Measurements from ENCODE around the gene ZNF804A.
"Not testable (repeated sequence)": the region's sequence is repeated elsewhere in the genome, so short reads cannot be mapped to it uniquely, and the experiment has no call there.

ZNF804A gene

DNA sequence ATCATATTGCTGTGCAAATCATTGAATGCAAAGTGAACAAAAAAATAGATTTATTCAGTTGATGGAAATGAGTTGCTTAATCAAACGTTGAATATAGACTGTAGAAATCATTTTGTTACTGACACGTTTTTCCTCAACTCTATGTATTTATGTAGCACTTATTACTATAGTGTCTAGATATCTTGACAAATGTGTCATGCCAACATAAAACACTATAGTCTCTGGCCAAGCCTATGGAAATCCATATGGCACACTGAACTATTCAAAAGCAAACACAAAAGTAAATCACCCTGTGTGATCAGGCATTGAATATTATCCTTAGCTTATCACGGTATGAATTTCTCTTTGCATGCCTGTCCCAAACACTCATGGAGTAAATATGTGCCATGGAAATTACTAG is 131.3 kb downstream of the ZNF804A start:
- DNase-seq, result no peak

DNA sequence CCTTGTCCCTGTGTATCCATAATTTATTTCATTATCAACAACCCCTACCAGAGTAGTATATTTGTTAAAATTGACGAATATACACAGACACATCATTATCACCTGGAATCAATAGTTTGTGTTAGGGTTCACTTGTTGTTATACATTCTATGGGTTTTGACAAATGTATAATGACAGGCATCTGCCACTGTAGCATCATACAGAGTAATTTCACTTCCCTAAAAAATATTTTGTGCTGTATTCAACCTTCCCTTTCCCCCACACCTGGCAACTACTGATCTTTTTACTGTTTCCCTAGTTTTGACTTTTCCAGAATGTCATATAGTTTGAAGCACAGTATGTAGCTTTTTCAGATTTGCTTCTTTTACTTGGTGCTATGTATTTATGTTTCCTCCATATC is 132.0 kb downstream of the ZNF804A start:
- DNase-seq, result no peak

DNA sequence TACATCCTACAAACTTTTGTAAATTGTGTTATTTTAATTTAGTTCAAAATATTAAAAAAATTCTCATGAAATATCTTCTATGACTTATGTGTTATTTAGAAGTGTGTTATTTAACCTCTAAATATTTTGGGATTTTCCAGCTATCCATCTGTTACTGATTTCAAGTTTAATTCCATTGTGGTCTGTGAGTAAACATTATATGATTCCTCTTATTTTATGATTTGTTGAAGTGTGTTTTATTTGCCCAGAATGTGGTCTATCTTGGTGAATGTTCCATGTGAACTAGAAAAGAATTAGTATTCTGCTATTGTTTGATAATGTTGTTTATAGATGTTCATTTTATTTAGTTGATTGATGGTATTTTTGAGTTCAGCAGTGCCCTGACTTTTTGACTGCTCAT is 136.0 kb downstream of the ZNF804A start:
- DNase-seq, result no peak

DNA sequence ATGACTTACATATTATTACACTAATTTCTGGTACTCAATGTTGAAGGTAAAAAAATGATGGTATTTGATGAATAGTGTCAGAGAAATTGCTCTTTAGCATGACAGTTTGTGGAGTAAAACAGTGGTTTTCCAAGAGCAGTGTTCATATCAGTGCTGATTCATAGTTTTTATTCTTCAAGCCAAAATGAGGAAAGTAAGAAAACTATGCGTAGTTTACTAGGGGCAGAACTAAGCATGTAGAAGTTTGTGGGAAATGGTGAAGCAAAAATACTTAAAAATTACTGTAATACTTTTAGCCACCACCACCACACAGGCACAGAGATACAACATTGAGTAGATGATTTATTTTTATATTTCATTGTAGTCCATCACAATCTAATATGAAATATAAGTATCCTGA is 137.3 kb downstream of the ZNF804A start:
- no peak for DNase-seq

DNA sequence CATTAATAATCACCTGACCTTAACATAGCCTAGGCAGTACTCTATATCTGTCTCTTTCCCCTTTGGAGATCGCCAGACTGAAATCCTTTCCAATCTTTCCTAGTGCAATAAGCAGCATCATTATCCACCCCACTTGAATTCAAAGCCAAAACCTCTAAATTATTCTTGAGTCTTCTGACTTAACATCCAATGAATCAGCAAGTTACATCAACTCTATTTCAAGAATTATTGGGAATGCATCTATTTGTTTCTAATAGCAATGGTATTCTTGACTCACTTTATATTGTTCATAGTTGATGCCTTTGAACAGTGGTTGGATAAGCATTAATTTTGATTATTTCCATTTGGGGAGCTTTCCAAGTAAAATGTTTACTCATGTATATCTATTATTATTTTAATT is 144.8 kb downstream of the ZNF804A start:
- no peak for DNase-seq

DNA sequence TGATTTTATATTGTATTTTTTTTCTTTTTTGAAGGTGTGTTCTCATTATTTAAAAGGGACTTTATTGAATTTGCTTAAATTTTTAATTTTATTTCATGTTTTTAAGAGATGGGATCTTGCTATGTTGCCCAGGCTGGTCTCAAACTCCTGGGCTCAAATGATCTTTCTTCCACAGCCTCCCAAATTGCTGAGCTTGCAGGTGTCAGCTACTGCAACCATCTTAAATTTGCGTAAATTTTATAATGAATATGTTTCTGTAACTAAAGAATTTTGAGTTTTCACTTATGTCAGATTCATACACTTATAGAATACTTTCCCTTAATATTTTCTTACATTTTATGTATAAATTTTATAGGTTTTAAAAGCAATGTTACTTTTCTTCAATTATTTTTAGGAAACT is 157.8 kb downstream of the ZNF804A start:
- no peak for DNase-seq

DNA sequence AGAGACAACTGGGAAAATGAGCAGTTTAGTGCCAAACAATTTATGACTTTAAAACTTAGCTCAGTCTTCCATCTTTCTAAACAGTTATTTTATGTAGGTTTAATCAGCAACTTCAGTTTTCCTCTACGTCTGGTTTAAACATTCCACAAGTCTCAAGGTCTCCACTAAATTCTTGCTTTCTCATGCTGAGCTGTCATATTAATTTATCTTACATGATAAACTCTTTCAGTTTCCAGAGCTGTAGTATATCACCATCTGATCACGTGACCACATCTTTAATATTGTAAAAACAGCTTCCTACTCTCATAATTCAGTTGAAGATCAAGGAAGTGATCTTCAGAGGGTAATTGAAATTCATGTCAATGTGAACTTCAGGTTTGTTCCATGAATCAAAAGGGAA is 158.6 kb downstream of the ZNF804A start:
- DNase-seq, result no peak

DNA sequence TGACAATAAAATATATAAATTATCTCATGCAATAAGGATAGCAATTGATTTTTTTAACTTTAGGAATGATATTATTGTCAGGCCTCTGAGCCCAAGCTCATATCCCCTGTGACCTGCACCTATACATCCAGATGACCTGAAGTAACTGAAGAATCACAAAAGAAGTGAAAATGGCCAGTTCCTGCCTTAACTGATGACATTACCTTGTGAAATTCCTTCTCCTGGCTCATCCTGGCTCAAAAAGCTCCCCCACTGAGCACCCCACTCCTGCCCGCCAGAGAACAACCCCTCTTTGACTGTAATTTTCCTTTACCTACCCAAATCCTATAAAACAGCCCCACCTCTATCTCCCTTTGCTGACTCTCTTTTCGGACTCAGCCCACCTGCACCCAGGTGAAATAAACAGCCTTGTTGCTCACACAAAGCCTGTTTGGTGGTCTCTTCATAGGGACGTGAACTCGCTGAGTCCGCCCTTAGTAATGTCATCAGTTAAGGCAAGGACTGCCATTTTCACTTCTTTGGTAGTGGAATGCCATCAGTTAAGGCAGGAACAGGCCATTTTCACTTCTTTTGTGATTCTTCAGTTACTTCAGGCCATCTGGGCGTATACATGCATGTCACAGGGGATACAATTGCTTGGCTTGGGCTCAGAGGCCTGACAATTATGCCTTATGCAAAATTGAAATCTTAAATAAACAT is 161.4 kb downstream of the ZNF804A start:
- not testable (repeated sequence) for DNase-seq

DNA sequence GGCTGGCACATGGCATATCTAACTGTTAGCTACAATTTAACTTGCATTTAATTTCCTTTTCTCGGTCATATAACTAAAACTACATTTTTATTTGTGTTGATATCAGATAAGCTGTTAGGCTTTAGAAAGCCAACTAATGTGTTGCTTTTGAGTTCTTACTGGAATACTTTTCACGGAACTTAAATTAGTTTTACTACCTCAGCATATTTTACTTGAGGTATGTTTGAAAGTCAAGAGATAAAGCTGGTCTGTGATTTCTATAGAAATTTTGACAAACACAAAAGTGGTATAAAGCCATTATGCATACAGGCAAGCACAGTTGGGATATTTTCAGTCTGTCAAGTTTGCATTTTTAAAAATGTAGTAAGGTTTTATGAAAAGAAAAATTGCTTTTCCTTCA is 162.6 kb downstream of the ZNF804A start:
- no peak for DNase-seq

DNA sequence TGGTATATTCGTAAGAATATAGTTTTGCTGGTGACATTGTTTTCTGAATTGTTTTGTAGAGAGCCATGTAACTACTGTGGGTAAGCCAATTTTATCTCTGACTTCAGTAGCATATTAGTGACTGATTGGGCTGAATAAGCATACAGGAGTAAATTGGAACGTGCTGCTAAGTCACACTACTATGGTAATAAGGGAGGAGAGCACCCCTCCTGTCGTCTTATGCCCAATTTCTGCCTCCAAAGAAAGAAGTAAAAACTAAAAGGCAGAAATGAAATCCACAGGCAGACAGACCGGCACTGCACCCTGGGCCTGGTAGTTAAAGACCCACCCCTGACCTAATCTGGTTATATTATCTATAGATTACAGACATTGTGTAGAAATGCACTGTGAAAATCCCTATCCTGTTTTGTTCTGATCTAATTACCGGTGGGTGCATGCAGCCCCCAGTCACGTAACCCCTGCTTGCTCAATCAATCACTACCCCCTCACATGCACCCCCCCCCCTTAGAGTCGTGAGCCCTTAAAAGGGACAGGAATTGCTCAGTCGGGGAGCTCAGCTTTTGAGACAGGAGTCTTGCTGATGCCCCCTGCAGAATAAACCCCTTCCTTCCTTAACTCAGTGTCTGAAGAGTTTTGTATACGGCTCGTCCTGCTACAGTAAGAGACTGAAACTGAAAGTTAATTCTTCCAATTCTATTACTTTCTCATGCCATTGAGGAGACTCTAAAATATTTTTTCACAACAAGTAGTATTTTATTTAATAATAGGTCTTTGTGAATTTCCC is 167.0 kb downstream of the ZNF804A start:
- DNase-seq, result no peak

DNA sequence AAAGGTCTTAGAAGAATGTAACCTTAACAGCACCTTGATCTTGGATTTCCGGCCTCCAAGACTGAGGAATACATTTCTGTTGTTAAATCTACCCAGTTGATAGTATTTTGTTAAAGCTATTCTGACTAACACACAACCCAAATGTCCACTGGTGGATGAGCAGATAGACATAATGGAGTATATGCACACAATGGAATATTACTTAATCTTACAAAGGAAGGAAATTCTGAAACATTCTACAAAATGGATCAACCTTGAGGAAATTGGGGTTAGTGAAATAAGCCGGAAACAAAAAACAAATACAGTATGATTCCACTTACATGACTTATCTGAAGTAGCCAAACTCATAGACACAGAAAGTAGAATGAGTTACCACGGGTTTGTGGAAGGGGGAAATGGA is 168.7 kb downstream of the ZNF804A start:
- DNase-seq, result no peak

DNA sequence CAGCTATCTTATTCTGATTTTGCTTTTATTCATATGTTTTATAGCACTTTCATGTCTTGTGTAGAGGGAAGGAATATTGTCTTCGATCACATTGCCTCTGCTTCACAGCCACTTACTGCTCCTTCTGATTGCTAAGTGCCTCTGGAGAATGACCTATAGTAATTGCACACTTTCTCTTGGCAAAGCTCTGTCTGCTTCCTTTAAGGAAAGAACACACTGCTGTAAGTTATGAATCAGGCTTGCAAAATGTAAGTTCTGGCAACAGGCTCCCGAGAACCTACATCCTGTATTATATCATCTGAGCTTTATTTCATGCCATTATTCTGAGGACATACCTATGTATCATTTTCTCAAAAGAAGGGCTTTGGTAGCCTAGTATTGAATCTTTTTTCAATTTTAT is 170.7 kb downstream of the ZNF804A start:
- no peak for DNase-seq

DNA sequence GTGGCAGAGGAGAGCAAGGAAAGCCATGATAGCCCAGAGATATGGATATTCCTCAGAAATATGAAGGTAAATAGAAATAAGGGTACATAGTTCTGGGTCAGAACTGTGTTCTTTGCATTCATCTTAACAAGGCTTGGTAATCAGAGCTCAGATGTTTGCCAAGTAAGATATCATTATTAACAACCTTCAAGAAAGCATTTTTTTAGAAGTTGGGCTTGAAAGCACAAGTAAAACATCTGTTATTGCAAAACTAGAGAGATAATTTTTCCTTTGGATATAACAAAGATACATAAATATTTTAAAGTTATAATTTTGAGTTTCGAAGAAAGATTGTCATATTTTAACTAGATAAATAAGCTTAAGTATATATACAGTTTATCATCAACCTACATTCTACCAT is 171.4 kb downstream of the ZNF804A start:
- DNase-seq, result no peak

DNA sequence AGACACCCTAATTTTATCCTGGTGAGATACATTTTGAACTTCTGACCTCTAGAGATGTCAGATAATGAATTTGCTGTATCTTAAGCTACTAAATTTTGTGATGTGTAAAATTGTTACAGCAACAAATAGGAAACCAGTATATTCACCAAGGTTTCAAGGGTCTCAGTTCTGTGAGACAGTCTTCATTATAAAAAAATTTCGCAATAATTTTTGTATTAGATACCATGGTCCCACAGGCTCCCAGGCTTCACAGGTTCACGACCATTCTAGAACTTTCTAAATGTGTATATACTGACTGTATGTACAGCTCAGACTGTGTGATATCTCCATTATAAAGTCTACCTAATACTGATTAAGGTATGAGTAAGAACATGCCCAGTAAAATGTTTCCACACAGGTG is 181.4 kb downstream of the ZNF804A start:
- no peak for DNase-seq

DNA sequence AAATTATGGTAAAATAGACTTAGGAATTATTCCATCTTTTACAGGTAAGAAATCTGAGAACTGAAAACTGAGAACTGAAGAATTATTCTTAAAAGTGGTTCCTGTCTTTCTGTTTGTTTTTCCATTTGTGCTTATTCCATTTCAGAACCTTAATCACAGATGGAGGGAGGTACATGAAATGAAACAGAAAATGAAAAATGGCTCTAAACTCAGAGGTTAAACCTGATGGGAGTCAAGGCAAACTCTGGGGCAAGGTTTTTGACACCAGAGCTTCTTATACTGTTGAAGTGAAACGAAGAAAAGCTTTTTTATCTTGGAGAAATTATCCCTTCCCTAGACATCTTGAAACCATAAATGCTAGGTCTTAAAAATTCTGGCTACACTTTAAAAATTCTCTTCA is 182.1 kb downstream of the ZNF804A start:
- DNase-seq, result no peak

DNA sequence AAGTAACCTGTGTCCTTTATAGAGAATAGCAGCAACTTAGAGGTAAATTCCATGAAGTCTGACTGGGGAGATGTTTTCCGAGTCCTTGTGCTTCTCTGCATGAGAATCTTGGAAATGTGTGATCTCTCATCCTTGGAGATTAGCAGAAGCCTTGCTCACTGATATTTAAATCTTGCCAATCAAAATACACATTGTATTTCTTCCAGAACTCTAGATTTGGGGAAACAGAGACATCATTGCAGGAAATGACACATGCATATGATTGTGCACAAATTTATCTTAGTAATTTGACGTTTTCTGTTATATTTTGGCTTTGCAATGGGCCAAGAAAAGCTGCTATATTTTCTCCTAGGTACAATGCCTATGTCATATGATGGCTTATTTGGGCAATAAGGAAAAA is 182.6 kb downstream of the ZNF804A start:
- no peak for DNase-seq

DNA sequence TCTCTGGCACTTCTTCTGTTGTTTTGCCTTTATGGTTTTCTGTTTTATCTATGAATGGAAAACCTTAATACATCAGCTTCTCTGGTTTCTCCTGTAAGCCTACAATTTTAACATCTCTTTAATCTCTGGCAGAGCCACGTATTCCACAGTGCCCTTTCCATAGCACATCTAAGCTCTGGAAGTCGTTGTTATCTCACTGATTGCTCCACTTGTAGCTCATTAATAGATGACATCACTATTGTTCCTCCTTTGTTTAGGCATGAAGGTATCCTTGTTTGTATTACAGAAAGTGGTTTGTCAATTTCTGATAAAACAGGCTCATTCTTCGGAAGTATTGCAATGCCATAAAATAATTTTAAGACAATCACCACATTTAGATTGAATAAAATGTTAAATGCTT is 185.2 kb downstream of the ZNF804A start:
- DNase-seq, result no peak

DNA sequence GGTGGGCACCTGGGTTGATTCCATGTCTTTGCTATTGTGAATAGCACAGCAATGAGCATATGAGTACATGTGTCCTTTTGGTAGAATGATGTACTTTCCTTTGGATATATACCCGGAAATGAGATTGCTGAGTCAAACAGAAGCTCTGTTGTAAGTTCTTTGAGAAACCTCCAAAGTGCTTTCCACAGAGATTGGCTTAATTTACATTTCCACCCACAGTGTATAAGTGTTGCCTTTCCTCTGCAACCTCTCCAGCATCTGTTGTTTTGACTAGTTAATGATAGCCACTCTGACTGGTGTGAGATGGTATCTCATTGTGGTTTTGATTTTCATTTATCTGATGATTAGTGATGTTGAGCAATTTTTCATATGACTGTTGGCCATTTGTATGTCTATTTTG is 194.8 kb downstream of the ZNF804A start:
- no peak for DNase-seq

DNA sequence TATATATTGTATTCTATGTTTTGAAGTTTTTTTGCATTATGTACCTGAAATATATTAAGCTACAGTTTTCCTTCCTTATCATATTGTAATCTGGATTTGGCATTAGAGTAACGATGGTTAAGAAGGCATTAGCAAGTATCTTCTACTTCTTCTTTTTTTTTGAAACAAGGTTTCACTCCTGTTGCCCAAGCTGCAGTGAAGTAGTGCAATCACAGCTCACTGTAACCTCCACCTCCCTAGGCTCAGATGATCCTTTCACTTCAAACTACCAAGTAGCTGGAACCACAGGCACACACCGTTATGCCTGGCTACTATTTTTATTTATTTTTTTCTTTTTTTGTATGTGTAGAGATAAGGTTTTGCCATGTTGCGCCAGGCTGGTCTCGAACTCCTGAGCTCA is 201.1 kb downstream of the ZNF804A start:
- DNase-seq, result no peak

DNA sequence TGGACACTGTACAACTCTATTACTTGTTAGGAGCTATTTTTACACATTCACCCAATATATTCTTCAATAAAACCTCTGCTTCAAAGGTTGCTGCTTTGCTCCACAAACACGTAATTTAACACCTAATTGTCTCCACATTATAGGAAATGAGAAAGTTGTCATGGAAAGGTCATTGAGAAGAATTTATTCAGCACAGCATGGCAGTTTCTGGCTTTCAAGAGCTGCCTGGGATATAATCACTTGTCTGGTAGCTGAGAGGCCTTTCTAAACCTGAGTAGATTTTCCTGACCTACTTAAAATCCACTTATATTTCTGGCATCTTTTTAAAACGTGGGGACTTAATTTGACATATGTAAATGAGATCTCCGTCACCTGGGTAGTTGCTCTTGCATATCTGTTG is 216.1 kb downstream of the ZNF804A start:
- no peak for DNase-seq

DNA sequence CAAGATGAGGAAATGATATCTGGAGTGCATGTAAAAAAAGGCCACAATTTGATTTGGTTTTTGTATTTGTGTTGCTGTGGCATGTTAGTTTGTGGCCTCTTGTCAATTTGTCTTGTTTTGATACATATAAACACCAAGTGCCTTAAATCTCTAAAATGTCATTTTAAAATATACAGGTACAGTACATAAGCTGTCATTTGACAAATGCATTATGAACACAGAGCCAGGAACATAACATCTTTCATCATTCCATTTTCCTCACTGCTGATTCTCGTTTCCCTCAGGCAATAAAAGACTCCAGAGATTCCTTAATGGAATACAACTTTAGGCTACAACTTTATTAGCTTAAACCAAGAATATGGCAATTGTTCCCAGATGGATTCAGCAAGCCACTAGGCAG is 217.5 kb downstream of the ZNF804A start:
- no peak for DNase-seq

DNA sequence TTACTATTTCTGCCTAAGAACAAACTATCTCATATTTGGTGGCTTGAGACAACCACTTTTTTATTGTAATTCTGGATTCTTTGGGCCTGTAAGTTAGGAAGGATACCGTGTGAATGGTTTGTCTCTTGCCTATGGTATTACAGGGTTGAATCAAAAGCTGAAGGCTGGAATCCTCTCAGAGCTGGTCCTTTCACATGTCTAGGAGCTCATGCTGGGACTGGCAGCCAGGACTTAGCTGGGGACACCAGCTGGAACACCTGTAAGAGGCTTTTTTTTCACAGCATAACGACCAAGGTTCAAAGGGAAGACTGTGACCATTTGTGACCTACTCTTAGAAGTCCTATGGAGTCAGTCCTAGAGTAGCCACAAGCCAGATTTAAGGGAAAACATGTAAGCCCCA is 226.3 kb downstream of the ZNF804A start:
- DNase-seq, result no peak

DNA sequence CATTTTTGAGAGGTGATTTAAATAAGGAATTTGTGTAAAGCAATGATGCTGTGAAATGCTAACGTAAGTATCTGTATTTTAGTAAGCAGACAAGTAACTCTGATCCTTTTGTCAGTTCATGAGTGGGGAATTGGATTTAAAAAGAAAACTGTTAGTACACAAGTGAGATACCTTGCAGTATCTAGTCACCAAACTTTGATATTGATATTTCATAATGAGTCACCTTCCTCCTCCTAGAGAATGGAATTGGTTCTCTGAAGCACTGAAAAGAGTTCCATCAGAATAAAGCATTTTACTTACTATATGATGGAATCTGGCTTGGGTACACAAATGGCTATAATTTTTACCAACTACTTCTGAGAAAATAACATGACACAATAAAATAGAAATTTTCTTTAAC is 232.2 kb downstream of the ZNF804A start:
- DNase-seq, result no peak

DNA sequence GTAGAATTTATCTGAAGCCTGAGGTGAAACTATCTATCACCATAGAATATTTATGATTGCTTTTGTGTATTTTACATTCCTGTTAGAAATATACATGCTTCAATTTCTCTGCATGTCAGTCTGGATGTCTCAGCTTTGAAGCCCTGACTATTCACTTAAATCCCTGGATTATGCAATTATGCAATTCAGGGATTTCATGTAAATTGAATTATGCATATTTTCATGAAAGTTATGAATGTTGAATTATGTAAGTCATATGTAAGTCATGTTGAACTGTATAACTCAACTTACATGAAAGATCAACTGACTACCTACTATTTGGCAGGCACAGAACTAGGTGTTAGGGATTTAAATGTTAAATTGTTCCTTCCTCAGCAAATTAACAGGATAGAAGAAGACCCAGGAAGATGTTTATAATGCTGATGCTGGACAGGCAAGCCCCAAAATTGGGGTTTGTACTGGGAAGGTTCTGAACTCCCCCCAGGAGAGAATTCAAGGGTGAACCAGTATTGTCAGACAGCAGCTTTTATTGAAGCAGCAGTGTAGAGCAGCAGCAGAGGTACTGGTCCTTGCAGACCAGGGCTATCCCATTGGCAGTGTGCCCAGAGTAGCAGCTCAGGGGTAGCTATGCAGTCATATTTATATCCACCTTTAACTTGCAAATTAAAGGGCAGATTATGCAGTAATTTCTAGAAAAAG is 236.5 kb downstream of the ZNF804A start:
- peak in 1 of 2 experiments; percentile 11 for DNase-seq
